CD8-positive, alpha-beta memory T cell (primary cell): ENCODE data around the gene NUAK2. TPM values are rescaled to one million over a fixed set of nuclear protein-coding genes. Genes with fewer than 3 reads are reported as not detected.

Experiments used
- CTCF ChIA-PET: fragments of 350-600 bp; sonication (Branson Sonifier 250); formaldehyde crosslinking; loops from one replicate; lab custom pipeline; 2021; ENCODE audit warnings: antibody characterized with exemption; lab: Charles Lee
- POLR2A ChIA-PET: fragments of 350-600 bp; sonication (Branson Sonifier 250); formaldehyde crosslinking; loops from one replicate; lab custom pipeline; 2021; ENCODE audit warnings: antibody characterized with exemption; lab: Charles Lee
- DNase-seq, 5 donors: peaks; one replicate each; pipeline versions ENCODE4 v3.0.0 to v3.0.0-alpha.2; 2020 to 2022; ENCODE audit warnings: mixed read lengths in 1 of 5
- H3K27ac ChIP-seq: one replicate; pipeline ENCODE4 v1.7.0; 2013; ENCODE audit warnings: low read depth, mild to moderate bottlenecking, low read length, moderate library complexity
- H3K27me3 ChIP-seq: 2 replicates; pipeline ENCODE4 v1.7.0; 2013; ENCODE audit warnings: low read length, mild to moderate bottlenecking; ENCODE audit not compliant: insufficient read depth, poor library complexity, severe bottlenecking
- H3K36me3 ChIP-seq: 2 replicates; pipeline ENCODE4 v1.7.0; 2013; ENCODE audit warnings: mild to moderate bottlenecking, low read length, moderate library complexity; ENCODE audit not compliant: insufficient read depth
- H3K4me1 ChIP-seq: 2 replicates; pipeline ENCODE4 v1.7.0; 2013; ENCODE audit warnings: mild to moderate bottlenecking, low read length, moderate library complexity; ENCODE audit not compliant: insufficient read depth
- H3K4me3 ChIP-seq: 2 replicates; pipeline ENCODE4 v1.7.0; 2013; ENCODE audit warnings: mild to moderate bottlenecking, low read length
- H3K9me3 ChIP-seq: 2 replicates; pipeline ENCODE4 v1.7.0; 2013; ENCODE audit warnings: mild to moderate bottlenecking, low read length
- H3K27ac Mint-ChIP-seq, 8 donors: one replicate each; pipeline ENCODE4 v1.8.0; 2020 to 2021; ENCODE audit warnings: mixed read lengths in 8 of 8, mild to moderate bottlenecking in 6 of 8, inconsistent platforms in 3 of 8, moderate library complexity in 3 of 8
- H3K27me3 Mint-ChIP-seq, 2 donors: one replicate each; pipeline ENCODE4 v1.8.0; 2020 to 2021; ENCODE audit warnings: mixed read lengths in 2 of 2, mild to moderate bottlenecking in 1 of 2, moderate library complexity in 1 of 2
- H3K36me3 Mint-ChIP-seq, 3 donors: one replicate each; pipeline ENCODE4 v1.8.0; 2020 to 2021; ENCODE audit warnings: mixed read lengths in 3 of 3, inconsistent platforms in 1 of 3, mild to moderate bottlenecking in 1 of 3
- H3K4me1 Mint-ChIP-seq, 3 donors: one replicate each; pipeline ENCODE4 v1.8.0; 2020 to 2021; ENCODE audit warnings: mixed read lengths in 3 of 3, inconsistent platforms in 1 of 3, mild to moderate bottlenecking in 1 of 3
- H3K4me3 Mint-ChIP-seq, 7 donors: one replicate each; pipeline ENCODE4 v1.8.0; 2020 to 2021; ENCODE audit warnings: mixed read lengths in 7 of 7, mild to moderate bottlenecking in 6 of 7, moderate library complexity in 4 of 7, inconsistent platforms in 2 of 7
- H3K9me3 Mint-ChIP-seq, 5 donors: one replicate each; pipeline ENCODE4 v1.8.0; 2020 to 2022; ENCODE audit warnings: mixed read lengths in 5 of 5, mild to moderate bottlenecking in 3 of 5, moderate library complexity in 2 of 5, inconsistent platforms in 1 of 5
- polyA plus RNA-seq: library from polyadenylated mRNA; unstranded; fragments of 300-500 nt; fragmentation: Illumina TruSeq; gene quantifications from one replicate; pipeline ENCODE4 v1.2.3, GENCODE V29; 2021
- total RNA-seq, 2 experiments: library from RNA; stranded (reverse); gene quantifications; one replicate each; pipeline ENCODE4 v1.2.3, GENCODE V29; 2021

NUAK2 gene
- total and polyA plus RNA-seq, 3 experiments from 2014 or later: 4.5 to 32.1 (median 4.7) TPM

GRCh38 chr1:205353191-205353590 is 31.6 kb upstream of the NUAK2 start:
- no peak overlapping the region for H3K4me3 Mint-ChIP-seq
- Histone ChIP-seq H3K4me3 (no peak overlapping the region), H3K4me1 (no peaks in the 10 kb centered on the region), H3K36me3 (no peaks in the 10 kb centered on the region), H3K9me3 (no peaks in the 10 kb centered on the region), H3K27me3 (peaks cover 11% of the 10 kb centered on the region), H3K27ac (no peak overlapping the region)
- no peaks in the 10 kb centered on the region for H3K36me3 Mint-ChIP-seq
- no peaks in the 10 kb centered on the region for H3K4me1 Mint-ChIP-seq
- CTCF ChIA-PET: interaction anchor here (1.2 to 4.0 kb wide), 13 partner anchors 10 to 170 kb away, joined by 3 to 61 read pairs (median 5); no protein-coding TSS in a partner anchor
- no peak for DNase-seq
- peak overlapping the region in 1 of 8 donors; percentile 6 for H3K27ac Mint-ChIP-seq
- H3K9me3 Mint-ChIP-seq: no peaks in the 10 kb centered on the region
- POLR2A ChIA-PET: no interaction called here
- H3K27me3 Mint-ChIP-seq: peaks cover 9 to 34% of the 10 kb centered on the region in 2 donors

GRCh38 chr1:205351984-205352713 is 30.6 kb upstream of the NUAK2 start:
- Histone ChIP-seq H3K27ac (no peak overlapping the region), H3K36me3 (no peaks in the 10 kb centered on the region), H3K27me3 (peaks cover 11% of the 10 kb centered on the region), H3K9me3 (no peaks in the 10 kb centered on the region), H3K4me3 (no peak overlapping the region), H3K4me1 (no peaks in the 10 kb centered on the region)
- Mint-ChIP-seq H3K27me3 (peaks cover 9 to 35% of the 10 kb centered on the region in 2 donors), H3K27ac (no peak overlapping the region), H3K4me1 (no peaks in the 10 kb centered on the region), H3K4me3 (no peak overlapping the region), H3K9me3 (no peaks in the 10 kb centered on the region), H3K36me3 (no peaks in the 10 kb centered on the region)
- CTCF ChIA-PET: interaction anchor here (3.0 to 3.1 kb wide), 2 partner anchors 134 to 172 kb away, joined by 53 to 61 read pairs; no protein-coding TSS in a partner anchor
- DNase-seq: peak in 1 of 5 donors; percentile 30
- POLR2A ChIA-PET: no interaction called here

GRCh38 chr1:205350691-205351141 is 29.2 kb upstream of the NUAK2 start:
- Mint-ChIP-seq H3K27ac (peak overlapping the region in 2 of 8 donors; percentile 12 to 35), H3K9me3 (no peaks in the 10 kb centered on the region), H3K36me3 (no peaks in the 10 kb centered on the region), H3K4me1 (no peaks in the 10 kb centered on the region), H3K4me3 (no peak overlapping the region), H3K27me3 (peaks cover 20 to 38% of the 10 kb centered on the region in 2 donors)
- H3K27me3 ChIP-seq: peaks cover 12% of the 10 kb centered on the region
- no peak overlapping the region for H3K27ac ChIP-seq
- H3K4me3 ChIP-seq: no peak overlapping the region
- no peaks in the 10 kb centered on the region for H3K36me3 ChIP-seq
- CTCF ChIA-PET: interaction anchor here (0.6 to 2.6 kb wide), 7 partner anchors 15 to 307 kb away, joined by 3 to 12 read pairs (median 4); partner anchors contain the start of gene NUAK2
- no peaks in the 10 kb centered on the region for H3K9me3 ChIP-seq
- H3K4me1 ChIP-seq: no peaks in the 10 kb centered on the region
- DNase-seq: no peak
- POLR2A ChIA-PET: no interaction called here

- H3K27ac ChIP-seq: no peak overlapping the region
- peaks cover 12% of the 10 kb centered on the region for H3K27me3 ChIP-seq
- ChIA-PET CTCF (interaction anchor here (0.6 to 2.6 kb wide), 6 partner anchors 15 to 308 kb away, joined by 3 to 12 read pairs (median 4); no protein-coding TSS in a partner anchor), POLR2A (no interaction called here)
- no peaks in the 10 kb centered on the region for H3K9me3 ChIP-seq
- DNase-seq: no peak
- H3K27ac Mint-ChIP-seq: no peak overlapping the region
- no peak overlapping the region for H3K4me3 ChIP-seq
- no peaks in the 10 kb centered on the region for H3K36me3 ChIP-seq
- no peaks in the 10 kb centered on the region for H3K36me3 Mint-ChIP-seq
- no peaks in the 10 kb centered on the region for H3K9me3 Mint-ChIP-seq
- peaks cover 21 to 38% of the 10 kb centered on the region in 2 donors for H3K27me3 Mint-ChIP-seq
- no peaks in the 10 kb centered on the region for H3K4me1 ChIP-seq
- no peak overlapping the region for H3K4me3 Mint-ChIP-seq
- no peaks in the 10 kb centered on the region for H3K4me1 Mint-ChIP-seq
Measured at GRCh38 chr1:205350124-205350523, 28.6 kb upstream of the NUAK2 start.

GRCh38 chr1:205348554-205349487 is 27.3 kb upstream of the NUAK2 start:
- Histone ChIP-seq H3K4me3 (no peak overlapping the region), H3K27me3 (peaks cover 22% of the 10 kb centered on the region), H3K9me3 (no peaks in the 10 kb centered on the region), H3K27ac (no peak overlapping the region), H3K4me1 (peaks cover 7% of the 10 kb centered on the region), H3K36me3 (no peaks in the 10 kb centered on the region)
- no peaks in the 10 kb centered on the region for H3K36me3 Mint-ChIP-seq
- ChIA-PET POLR2A (no interaction called here), CTCF (interaction anchor here (0.9 to 2.6 kb wide), 6 partner anchors 11 to 175 kb away, joined by 3 to 12 read pairs (median 4); partner anchors contain the start of gene NUAK2)
- DNase-seq: no peak
- no peak overlapping the region for H3K4me3 Mint-ChIP-seq
- H3K9me3 Mint-ChIP-seq: no peaks in the 10 kb centered on the region
- peaks cover 32 to 49% of the 10 kb centered on the region in 2 donors for H3K27me3 Mint-ChIP-seq
- no peak overlapping the region for H3K27ac Mint-ChIP-seq
- H3K4me1 Mint-ChIP-seq: peaks cover 7 to 9% (median 9%) of the 10 kb centered on the region in 3 donors

- CTCF ChIA-PET: interaction anchor here (1.1 to 1.2 kb wide), 2 partner anchors 62 to 177 kb away, joined by 3 to 4 read pairs; no protein-coding TSS in a partner anchor
- Mint-ChIP-seq H3K9me3 (no peaks in the 10 kb centered on the region), H3K27ac (no peak overlapping the region), H3K36me3 (no peaks in the 10 kb centered on the region), H3K4me3 (no peak overlapping the region), H3K4me1 (peaks cover 9 to 16% (median 12%) of the 10 kb centered on the region in 3 donors), H3K27me3 (peaks cover 40 to 60% of the 10 kb centered on the region in 2 donors)
- H3K4me3 ChIP-seq: no peak overlapping the region
- H3K27ac ChIP-seq: no peak overlapping the region
- peaks cover 7% of the 10 kb centered on the region for H3K4me1 ChIP-seq
- H3K27me3 ChIP-seq: peaks cover 28% of the 10 kb centered on the region
- no peaks in the 10 kb centered on the region for H3K36me3 ChIP-seq
- H3K9me3 ChIP-seq: no peaks in the 10 kb centered on the region
- POLR2A ChIA-PET: no interaction called here
- no peak for DNase-seq
Measured at GRCh38 chr1:205346956-205347574, 25.5 kb upstream of the NUAK2 start.

- H3K9me3 ChIP-seq: no peaks in the 10 kb centered on the region
- no peak overlapping the region for H3K4me3 ChIP-seq
- H3K4me3 Mint-ChIP-seq: no peak overlapping the region
- no peaks in the 10 kb centered on the region for H3K36me3 Mint-ChIP-seq
- H3K27me3 ChIP-seq: peaks cover 31% of the 10 kb centered on the region
- peaks cover 7% of the 10 kb centered on the region for H3K4me1 ChIP-seq
- DNase-seq: no peak
- ChIA-PET CTCF (interaction anchor here (0.8 to 2.4 kb wide), 7 partner anchors 8 to 140 kb away, joined by 3 to 9 read pairs (median 4); no protein-coding TSS in a partner anchor), POLR2A (no interaction called here)
- no peak overlapping the region for H3K27ac ChIP-seq
- H3K4me1 Mint-ChIP-seq: peaks cover 9 to 16% (median 12%) of the 10 kb centered on the region in 3 donors
- no peaks in the 10 kb centered on the region for H3K36me3 ChIP-seq
- H3K27me3 Mint-ChIP-seq: peaks cover 38 to 61% of the 10 kb centered on the region in 2 donors
- no peaks in the 10 kb centered on the region for H3K9me3 Mint-ChIP-seq
- H3K27ac Mint-ChIP-seq: no peak overlapping the region
Measured at GRCh38 chr1:205345761-205346160, 24.2 kb upstream of the NUAK2 start.
